ENCODE data around the gene OR6M1.

The OR6M1 gene

GRCh38 chr11:123806249-123806648, at the start of gene OR6M1:
OR6M1 (minus strand) TSS chr11:123806349; CDS start chr11:123806349, 0 bp downstream.
- no peak for DNase-seq

GRCh38 chr11:123853038-123853437, 46.9 kb upstream of the OR6M1 start:
- DNase-seq: no peak

- no peak for DNase-seq
Measured at GRCh38 chr11:123852321-123852720, 46.2 kb upstream of the OR6M1 start.

GRCh38 chr11:123851110-123851509, 45.0 kb upstream of the OR6M1 start:
- no peak for DNase-seq

- DNase-seq: no peak
Measured at GRCh38 chr11:123841174-123841573, 35.0 kb upstream of the OR6M1 start.

GRCh38 chr11:123839131-123839530, 33.0 kb upstream of the OR6M1 start:
- no peak for DNase-seq

- DNase-seq: no peak
Measured at GRCh38 chr11:123838659-123839058, 32.5 kb upstream of the OR6M1 start.

- no peak for DNase-seq
Measured at GRCh38 chr11:123838199-123838598, 32.0 kb upstream of the OR6M1 start.

GRCh38 chr11:123833095-123833494, 26.9 kb upstream of the OR6M1 start:
- no peak for DNase-seq

- no peak for DNase-seq
Measured at GRCh38 chr11:123829745-123830144, 23.6 kb upstream of the OR6M1 start.

GRCh38 chr11:123822599-123822998, 16.4 kb upstream of the OR6M1 start:
- no peak for DNase-seq

- DNase-seq: no peak
Measured at GRCh38 chr11:123822032-123822431, 15.9 kb upstream of the OR6M1 start.

- DNase-seq: no peak
Measured at GRCh38 chr11:123815122-123815521, 9.0 kb upstream of the OR6M1 start.

GRCh38 chr11:123801765-123802164, 4.4 kb downstream of the OR6M1 start:
- no peak for DNase-seq

GRCh38 chr11:123800036-123800435, 6.1 kb downstream of the OR6M1 start:
- DNase-seq: no peak

GRCh38 chr11:123799438-123799837, 6.7 kb downstream of the OR6M1 start:
- peak; percentile 57 for DNase-seq

- no peak for DNase-seq
Measured at GRCh38 chr11:123798513-123799252, 7.5 kb downstream of the OR6M1 start.

- DNase-seq: no peak
Measured at GRCh38 chr11:123798079-123798478, 8.1 kb downstream of the OR6M1 start.

GRCh38 chr11:123797541-123797940, 8.6 kb downstream of the OR6M1 start:
- DNase-seq: no peak

GRCh38 chr11:123797114-123797513, 9.0 kb downstream of the OR6M1 start:
- DNase-seq: no peak

GRCh38 chr11:123796226-123796625, 9.9 kb downstream of the OR6M1 start:
- DNase-seq: no peak

GRCh38 chr11:123783536-123783935, 22.6 kb downstream of the OR6M1 start:
- DNase-seq: no peak

GRCh38 chr11:123778511-123778910, 27.6 kb downstream of the OR6M1 start:
- no peak for DNase-seq

- DNase-seq: no peak
Measured at GRCh38 chr11:123775715-123776549, 30.2 kb downstream of the OR6M1 start.
